WTC11 (cell line): ENCODE data around the gene RPS6KA2.

ENCODE experiments used
- CREM ChIP-seq: sonication (generic); formaldehyde crosslinking; IDR thresholded peaks from 2 replicates; pipeline ENCODE4 v1.8.1; 2022; ENCODE audit warnings: mild to moderate bottlenecking, missing genetic modification reagents, moderate library complexity
- CTCF ChIP-seq: fragments of 200-600 bp; IDR thresholded peaks from 2 replicates; pipeline ENCODE4 v1.8.0; 2022; ENCODE audit warnings: antibody characterized with exemption
- ELF4 ChIP-seq: sonication (generic); formaldehyde crosslinking; IDR thresholded peaks from 2 replicates; pipeline ENCODE4 v1.8.1; 2022; ENCODE audit warnings: low read depth, mild to moderate bottlenecking, moderate library complexity, missing genetic modification reagents
- ESRRA ChIP-seq: sonication (generic); formaldehyde crosslinking; IDR thresholded peaks from 2 replicates; pipeline ENCODE4 v1.8.1; 2022; ENCODE audit warnings: mild to moderate bottlenecking, missing genetic modification reagents, borderline replicate concordance
- GABPB1 ChIP-seq: sonication (generic); formaldehyde crosslinking; IDR thresholded peaks from 2 replicates; pipeline ENCODE4 v1.8.1; 2023; ENCODE audit warnings: mild to moderate bottlenecking, missing genetic modification reagents
- JUN ChIP-seq: sonication (generic); formaldehyde crosslinking; IDR thresholded peaks from 2 replicates; pipeline ENCODE4 v1.8.0; 2023; ENCODE audit warnings: mild to moderate bottlenecking, missing genetic modification reagents
- NFYB ChIP-seq: sonication (generic); formaldehyde crosslinking; conservative IDR thresholded peaks from 2 replicates; pipeline ENCODE4 v1.8.0; 2022; ENCODE audit warnings: low read depth, missing genetic modification reagents
- TP53 ChIP-seq: sonication (generic); formaldehyde crosslinking; IDR thresholded peaks from 2 replicates; pipeline ENCODE4 v1.8.1; 2023; ENCODE audit warnings: mild to moderate bottlenecking, missing genetic modification reagents

GRCh38 chr6:166485651-166486535 lies 141.2 kb downstream of the RPS6KA2 start:
- no peak for TF ChIP-seq CREM (CRISPR knock-in tag)
- TF ChIP-seq ESRRA (CRISPR knock-in tag) = no peak
- TF ChIP-seq CTCF = no peak
- no peak for TF ChIP-seq GABPB1 (CRISPR knock-in tag)
- no peak for TF ChIP-seq NFYB (CRISPR knock-in tag)
- no peak for TF ChIP-seq ELF4 (CRISPR knock-in tag)
- no peak for TF ChIP-seq JUN (CRISPR knock-in tag)
- TF ChIP-seq TP53 (CRISPR knock-in tag) = no peak
